Neural cell (in vitro differentiated cells): ENCODE measurements around the gene CCSER2. TPM values are rescaled to one million over a fixed set of nuclear protein-coding genes. Genes with fewer than 3 reads are reported as not detected.

Experiments
- H2AFZ ChIP-seq: fragments of 200-600, 300-800 bp; sonication (generic), shearing (Covaris generic); 2 replicates; pipeline ENCODE4 v1.6.0; 2014; ENCODE audit warnings: low read depth, mild to moderate bottlenecking, antibody characterized with exemption, low read length, moderate library complexity
- H3F3A ChIP-seq: fragments of 200-600 bp; shearing (Covaris generic); 2 replicates; pipeline ENCODE4 v1.6.1; 2016; ENCODE audit warnings: mild to moderate bottlenecking, moderate library complexity, mixed read lengths, antibody characterized with exemption, low read length; ENCODE audit not compliant: insufficient read depth, poor library complexity, severe bottlenecking
- H3K27ac ChIP-seq: fragments of 200-600, 300-800 bp; sonication (generic), shearing (Covaris generic); 2 replicates; pipeline ENCODE4 v1.5.1; 2014; ENCODE audit warnings: mild to moderate bottlenecking, low read length, moderate library complexity
- H3K27me3 ChIP-seq: fragments of 300-800, 200-600 bp; sonication (generic), shearing (Covaris generic); 2 replicates; pipeline ENCODE4 v1.6.0; 2014; ENCODE audit warnings: mild to moderate bottlenecking, low read depth, low read length, moderate library complexity; ENCODE audit not compliant: insufficient read depth
- H3K36me3 ChIP-seq: fragments of 300-800, 200-600 bp; sonication (generic), shearing (Covaris generic); 2 replicates; pipeline ENCODE4 v1.5.1; 2014; ENCODE audit warnings: mild to moderate bottlenecking, antibody characterized with exemption, low read length, moderate library complexity; ENCODE audit not compliant: insufficient read depth
- H3K4me2 ChIP-seq: fragments of 300-800, 200-600 bp; sonication (generic), shearing (Covaris generic); 2 replicates; pipeline ENCODE4 v1.6.0; 2014; ENCODE audit warnings: mild to moderate bottlenecking, low read length
- H3K4me3 ChIP-seq: fragments of 300-800, 200-600 bp; sonication (generic), shearing (Covaris generic); 2 replicates; pipeline ENCODE4 v1.5.1; 2014; ENCODE audit warnings: mild to moderate bottlenecking, low read length, moderate library complexity
- H3K79me2 ChIP-seq: fragments of 200-600 bp; shearing (Covaris generic); replicated peaks from 2 replicates; pipeline ENCODE4 v1.6.0; 2014; ENCODE audit warnings: mild to moderate bottlenecking, low read length, moderate library complexity; ENCODE audit not compliant: insufficient read depth
- H3K9ac ChIP-seq: fragments of 300-800, 200-600 bp; sonication (generic), shearing (Covaris generic); 2 replicates; pipeline ENCODE4 v1.6.1; 2016; ENCODE audit warnings: mild to moderate bottlenecking, low read length, mixed read lengths
- H3K9me2 ChIP-seq: fragments of 200-600 bp; shearing (Covaris generic); 2 replicates; pipeline ENCODE4 v1.6.1; 2016; ENCODE audit warnings: mild to moderate bottlenecking, low read length, mixed read lengths; ENCODE audit not compliant: insufficient read depth
- H3K9me3 ChIP-seq: fragments of 200-600, 300-800 bp; sonication (generic), shearing (Covaris generic); 2 replicates; pipeline ENCODE4 v1.6.1; 2016; ENCODE audit warnings: mild to moderate bottlenecking, mixed run types, low read length, moderate library complexity, mixed read lengths
- H4K20me1 ChIP-seq: fragments of 200-600 bp; shearing (Covaris generic); 2 replicates; pipeline ENCODE4 v1.6.1; 2016; ENCODE audit warnings: mild to moderate bottlenecking, mixed run types; ENCODE audit not compliant: insufficient read depth
- EP300 ChIP-seq: fragments of 450-650 bp; conservative IDR thresholded peaks from 2 replicates; pipeline ENCODE4 v1.6.1; 2014; ENCODE audit warnings: antibody characterized with exemption, mild to moderate bottlenecking, moderate library complexity; ENCODE audit not compliant: poor library complexity, severe bottlenecking
- EZH2 ChIP-seq: fragments of 200-600, 300-800 bp; shearing (Covaris generic), sonication (generic); IDR thresholded peaks from 2 replicates; pipeline ENCODE4 v1.6.1; 2014; ENCODE audit warnings: antibody characterized with exemption, low read length, borderline replicate concordance, mild to moderate bottlenecking; ENCODE audit not compliant: insufficient read depth, poor library complexity, severe bottlenecking
- MXI1 ChIP-seq: fragments of 450-650 bp; conservative IDR thresholded peaks from 2 replicates; pipeline ENCODE4 v1.6.1; 2014; ENCODE audit warnings: antibody characterized with exemption, mild to moderate bottlenecking; ENCODE audit not compliant: poor library complexity, severe bottlenecking
- POLR2AphosphoS5 ChIP-seq: IDR thresholded peaks from 2 replicates; pipeline ENCODE4 v1.6.1; 2012
- RAD21 ChIP-seq: fragments of 450-650 bp; conservative IDR thresholded peaks from 2 replicates; pipeline ENCODE4 v1.6.1; 2014; ENCODE audit warnings: antibody characterized with exemption, mild to moderate bottlenecking, moderate library complexity
- SMC3 ChIP-seq: fragments of 450-650 bp; conservative IDR thresholded peaks from 2 replicates; pipeline ENCODE4 v1.6.1; 2014; ENCODE audit warnings: antibody characterized with exemption, mild to moderate bottlenecking, moderate library complexity; ENCODE audit not compliant: poor library complexity
- TAF1 ChIP-seq: IDR thresholded peaks from 2 replicates; pipeline ENCODE4 v1.6.1; 2012; ENCODE audit warnings: low read depth
- polyA plus RNA-seq: library from polyadenylated mRNA; depleted of rRNA; stranded (reverse); fragments of >200 nt; gene quantifications from 2 replicates; pipeline ENCODE4 v1.2.3, GENCODE V29; 2014
- TF ChIP-seq, protein P1 (sequence below): IDR thresholded peaks from 2 replicates; pipeline ENCODE4 v1.6.1; 2012; ENCODE audit warnings: borderline replicate concordance

CCSER2 gene
- polyA plus RNA-seq, 1 donor from 2014 or later = 38.3 TPM

DNA sequence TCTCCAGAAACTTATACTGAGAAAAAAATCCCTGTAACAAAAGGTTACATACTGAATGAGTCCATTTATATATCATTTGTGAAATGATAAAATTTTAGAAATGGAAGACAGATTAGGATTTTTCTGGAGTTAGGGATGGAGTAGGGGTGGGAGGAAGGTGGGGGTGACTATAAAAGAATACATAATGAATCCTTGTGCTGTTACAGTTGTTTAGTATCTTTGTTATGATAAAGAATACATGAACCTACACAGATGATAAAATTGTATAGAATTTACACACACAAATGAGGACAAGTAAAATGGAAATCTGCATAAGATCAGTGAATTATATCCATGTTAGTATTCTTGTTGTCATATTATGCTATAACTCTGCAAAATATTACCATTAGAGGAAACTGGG, 41.7 kb upstream of the CCSER2 start:
- Histone ChIP-seq H3K9ac (no peak overlapping the region), H4K20me1 (no peaks in the 10 kb centered on the region), H3K4me2 (no peak overlapping the region), H3K27me3 (no peaks in the 10 kb centered on the region), H3K79me2 (no peaks in the 10 kb centered on the region), H3K36me3 (no peaks in the 10 kb centered on the region), H3K9me2 (no peaks in the 10 kb centered on the region), H3F3A (no peaks in the 10 kb centered on the region), H3K27ac (no peak overlapping the region), H2AFZ (no peak overlapping the region), H3K4me3 (no peak overlapping the region), H3K9me3 (no peaks in the 10 kb centered on the region)
- TF ChIP-seq POLR2AphosphoS5 = no peak

DNA sequence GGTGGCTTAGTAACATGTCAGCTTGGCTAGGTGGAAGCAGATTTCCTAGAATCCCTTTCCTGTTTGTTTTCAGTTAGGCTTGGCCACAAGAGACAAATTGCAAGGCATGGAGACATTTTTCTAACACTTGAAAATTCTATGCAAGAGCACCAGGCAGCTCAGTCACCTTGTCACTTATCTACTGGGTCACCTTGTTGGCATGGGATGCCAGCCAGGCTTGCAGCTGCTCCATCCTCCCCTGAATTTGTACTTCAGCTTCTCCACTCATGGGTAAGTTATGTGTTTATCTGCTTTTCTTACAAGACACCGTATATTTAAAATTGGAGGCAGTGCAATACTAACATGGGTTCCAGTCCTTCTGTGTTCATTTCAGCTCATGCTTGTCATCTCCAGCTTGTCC, 40.2 kb upstream of the CCSER2 start:
- Histone ChIP-seq H3K9ac (no peak overlapping the region), H3K27ac (no peak overlapping the region), H3K4me2 (no peak overlapping the region), H4K20me1 (no peaks in the 10 kb centered on the region), H3K79me2 (no peaks in the 10 kb centered on the region), H3K36me3 (no peaks in the 10 kb centered on the region), H3F3A (no peaks in the 10 kb centered on the region), H2AFZ (no peak overlapping the region), H3K9me2 (no peaks in the 10 kb centered on the region), H3K27me3 (no peaks in the 10 kb centered on the region), H3K4me3 (no peak overlapping the region), H3K9me3 (no peaks in the 10 kb centered on the region)
- TF ChIP-seq TAF1 = no peak
- no peak for TF ChIP-seq MXI1
- TF ChIP-seq, protein P1, sequence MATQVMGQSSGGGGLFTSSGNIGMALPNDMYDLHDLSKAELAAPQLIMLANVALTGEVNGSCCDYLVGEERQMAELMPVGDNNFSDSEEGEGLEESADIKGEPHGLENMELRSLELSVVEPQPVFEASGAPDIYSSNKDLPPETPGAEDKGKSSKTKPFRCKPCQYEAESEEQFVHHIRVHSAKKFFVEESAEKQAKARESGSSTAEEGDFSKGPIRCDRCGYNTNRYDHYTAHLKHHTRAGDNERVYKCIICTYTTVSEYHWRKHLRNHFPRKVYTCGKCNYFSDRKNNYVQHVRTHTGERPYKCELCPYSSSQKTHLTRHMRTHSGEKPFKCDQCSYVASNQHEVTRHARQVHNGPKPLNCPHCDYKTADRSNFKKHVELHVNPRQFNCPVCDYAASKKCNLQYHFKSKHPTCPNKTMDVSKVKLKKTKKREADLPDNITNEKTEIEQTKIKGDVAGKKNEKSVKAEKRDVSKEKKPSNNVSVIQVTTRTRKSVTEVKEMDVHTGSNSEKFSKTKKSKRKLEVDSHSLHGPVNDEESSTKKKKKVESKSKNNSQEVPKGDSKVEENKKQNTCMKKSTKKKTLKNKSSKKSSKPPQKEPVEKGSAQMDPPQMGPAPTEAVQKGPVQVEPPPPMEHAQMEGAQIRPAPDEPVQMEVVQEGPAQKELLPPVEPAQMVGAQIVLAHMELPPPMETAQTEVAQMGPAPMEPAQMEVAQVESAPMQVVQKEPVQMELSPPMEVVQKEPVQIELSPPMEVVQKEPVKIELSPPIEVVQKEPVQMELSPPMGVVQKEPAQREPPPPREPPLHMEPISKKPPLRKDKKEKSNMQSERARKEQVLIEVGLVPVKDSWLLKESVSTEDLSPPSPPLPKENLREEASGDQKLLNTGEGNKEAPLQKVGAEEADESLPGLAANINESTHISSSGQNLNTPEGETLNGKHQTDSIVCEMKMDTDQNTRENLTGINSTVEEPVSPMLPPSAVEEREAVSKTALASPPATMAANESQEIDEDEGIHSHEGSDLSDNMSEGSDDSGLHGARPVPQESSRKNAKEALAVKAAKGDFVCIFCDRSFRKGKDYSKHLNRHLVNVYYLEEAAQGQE = no peak
- no peak for TF ChIP-seq EP300
- TF ChIP-seq POLR2AphosphoS5 = no peak
- no peak for TF ChIP-seq SMC3
- TF ChIP-seq EZH2 = no peak

DNA sequence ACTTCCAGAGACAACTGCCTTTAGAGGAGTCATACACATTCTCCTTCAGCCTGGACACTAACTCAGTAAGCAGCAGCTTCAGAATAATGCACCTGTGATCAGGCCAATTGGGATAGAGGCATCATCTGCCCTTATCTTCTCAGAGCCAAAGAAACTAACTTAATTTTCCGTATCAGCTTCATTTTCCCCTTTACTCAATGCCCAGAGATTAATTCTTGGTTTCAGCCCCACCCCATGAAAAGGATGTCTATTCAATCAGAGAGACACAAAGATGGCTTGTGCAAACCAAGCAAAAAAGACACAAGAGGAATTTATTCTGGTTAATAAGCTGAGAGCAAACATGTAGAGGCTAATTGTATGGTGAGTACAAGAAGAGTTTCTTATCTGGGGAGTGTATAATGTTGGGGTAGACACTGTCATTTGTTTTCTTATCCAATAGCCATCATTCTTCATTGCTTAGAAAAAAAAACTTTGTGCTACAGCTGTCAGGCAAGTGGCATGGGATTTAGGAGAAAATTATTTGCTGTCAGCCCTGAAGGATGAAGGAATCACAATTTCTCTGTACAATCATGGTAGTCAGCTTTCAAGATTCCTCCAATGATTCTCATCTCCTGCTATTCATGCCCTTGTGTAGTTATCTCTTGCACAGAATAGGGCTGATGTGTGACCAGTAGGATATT, 38.7 kb upstream of the CCSER2 start:
- H4K20me1 ChIP-seq = no peaks in the 10 kb centered on the region
- no peak for TF ChIP-seq TAF1
- peak; percentile 81 for TF ChIP-seq EP300
- no peak for TF ChIP-seq POLR2AphosphoS5
- TF ChIP-seq RAD21 = no peak
- no peaks in the 10 kb centered on the region for H3F3A ChIP-seq
- peak overlapping the region; percentile 4 for H3K4me3 ChIP-seq
- no peak overlapping the region for H3K9ac ChIP-seq
- H3K27me3 ChIP-seq = no peaks in the 10 kb centered on the region
- H3K4me2 ChIP-seq = peak overlapping the region; percentile 46
- H3K9me3 ChIP-seq = no peaks in the 10 kb centered on the region
- no peaks in the 10 kb centered on the region for H3K36me3 ChIP-seq
- no peak overlapping the region for H2AFZ ChIP-seq
- H3K79me2 ChIP-seq = no peaks in the 10 kb centered on the region
- H3K9me2 ChIP-seq = no peaks in the 10 kb centered on the region
- no peak overlapping the region for H3K27ac ChIP-seq
